ENCODE results near the gene TSPAN15.

- TF ChIP-seq EZH2 (IDR thresholded peaks at IDR 0.05; ENCODE audit: insufficient read depth, poor library complexity, severe bottlenecking): no peak
- TF ChIP-seq EZH2phosphoT487 (IDR thresholded peaks at IDR 0.05; ENCODE audit: insufficient read depth, low read depth): no peak
These were observed 13.1 kb downstream of the TSPAN15 start for GRCh38 chr10:69464401-69464800.

All from GM23248 (cell line).